HepG2 (cell line): ENCODE measurements around the gene SYT13. TPM values are rescaled to one million over a fixed set of nuclear protein-coding genes. Genes with fewer than 3 reads are reported as not detected.

Experiments
- AHR ChIP-seq: IDR thresholded peaks from 2 replicates; pipeline ENCODE4 v1.6.1; 2018; ENCODE audit warnings: missing genetic modification reagents, missing compliant biosample characterization
- AKNA ChIP-seq: sonication (generic); formaldehyde crosslinking; IDR thresholded peaks from 2 replicates; pipeline ENCODE4 v1.4.0; 2020; ENCODE audit warnings: missing genetic modification reagents, borderline replicate concordance
- BATF2 ChIP-seq: sonication (generic); formaldehyde crosslinking; IDR thresholded peaks from 2 replicates; pipeline ENCODE4 v1.8.0; 2022; ENCODE audit warnings: mild to moderate bottlenecking, missing genetic modification reagents, moderate library complexity
- FOSL2 ChIP-seq: sonication (generic); formaldehyde crosslinking; IDR thresholded peaks from 2 replicates; pipeline ENCODE4 v1.4.0; 2020; ENCODE audit warnings: missing genetic modification reagents
- ISL2 ChIP-seq: sonication (generic); formaldehyde crosslinking; IDR thresholded peaks from 2 replicates; pipeline ENCODE4 v1.5.0; 2020; ENCODE audit warnings: missing genetic modification reagents
- KDM1A ChIP-seq: IDR thresholded peaks from 2 replicates; pipeline ENCODE4 v1.6.1; 2016; ENCODE audit warnings: missing compliant biosample characterization
- LRRFIP1 ChIP-seq: sonication (generic); formaldehyde crosslinking; conservative IDR thresholded peaks from 2 replicates; pipeline ENCODE4 v1.4.0; 2020; ENCODE audit warnings: missing genetic modification reagents
- MAFK ChIP-seq, 2 experiments: IDR thresholded peaks in 1 of 2; conservative IDR thresholded peaks in 1 of 2; 2 replicates each; pipeline ENCODE4 v1.6.1; 2011; ENCODE audit warnings: improper control_type of control experiment in 2 of 2, low read length in 2 of 2
- MXD4 ChIP-seq: IDR thresholded peaks from 2 replicates; pipeline ENCODE4 v1.6.1; 2016; ENCODE audit warnings: mild to moderate bottlenecking, missing biosample characterization, missing genetic modification reagents
- NRL ChIP-seq: sonication (generic); formaldehyde crosslinking; IDR thresholded peaks from 2 replicates; pipeline ENCODE4 v1.5.0; 2020; ENCODE audit warnings: missing genetic modification reagents, mild to moderate bottlenecking, moderate library complexity, borderline replicate concordance
- RFX3 ChIP-seq: IDR thresholded peaks from 2 replicates; pipeline ENCODE4 v1.6.1; 2016; ENCODE audit warnings: missing biosample characterization, missing genetic modification reagents
- THYN1 ChIP-seq: sonication (generic); formaldehyde crosslinking; IDR thresholded peaks from 2 replicates; pipeline ENCODE4 v1.8.1; 2023; ENCODE audit warnings: low read depth, mild to moderate bottlenecking, moderate library complexity, missing genetic modification reagents, borderline replicate concordance
- ZBTB1 ChIP-seq: sonication (generic); formaldehyde crosslinking; IDR thresholded peaks from 2 replicates; pipeline ENCODE4 v1.4.0; 2020; ENCODE audit warnings: missing genetic modification reagents, borderline replicate concordance
- ZNF687 ChIP-seq: sonication (generic); formaldehyde crosslinking; IDR thresholded peaks from 2 replicates; pipeline ENCODE4 v1.5.1; 2020; ENCODE audit warnings: mild to moderate bottlenecking, missing genetic modification reagents, moderate library complexity
- ZNF724P ChIP-seq: sonication (generic); formaldehyde crosslinking; IDR thresholded peaks from 2 replicates; pipeline ENCODE4 v1.8.0; 2022; ENCODE audit warnings: missing genetic modification reagents, borderline replicate concordance
- ZNF777 ChIP-seq: sonication (generic); formaldehyde crosslinking; IDR thresholded peaks from 2 replicates; pipeline ENCODE4 v1.4.0; 2020; ENCODE audit warnings: missing genetic modification reagents
- ZNF788 ChIP-seq: sonication (generic); formaldehyde crosslinking; IDR thresholded peaks from 2 replicates; pipeline ENCODE4 v1.5.0; 2020; ENCODE audit warnings: mild to moderate bottlenecking, missing genetic modification reagents, borderline replicate concordance
- polyA plus RNA-seq, 8 experiments: library from polyadenylated mRNA; depleted of rRNA in 3 of 8; stranded (reverse) in 7 of 8; unstranded in 1 of 8; fragments of >200 nt; fragmentation: Illumina TruSeq in 4 of 8; extraction: Trizol in 4 of 8; gene quantifications; 2 replicates each; pipeline versions ENCODE4 v1.2.1 to v1.2.3, GENCODE V29; 2011 to 2016; ENCODE audit warnings: low read depth in 4 of 8, missing spikeins in 1 of 8, mixed read lengths in 1 of 8; ENCODE audit not compliant: insufficient read depth in 1 of 8
- total RNA-seq, 5 experiments: library from RNA; depleted of rRNA; stranded (reverse); fragments of >200 nt; fragmentation: Illumina TruSeq; extraction: Trizol; gene quantifications; 2 replicates each; pipeline ENCODE4 v1.2.3, GENCODE V29; 2016; ENCODE audit warnings: low read depth in 1 of 5

Gene SYT13
- total and polyA plus RNA-seq, 2 of the 13 experiments (the other 11 are each of a cell fraction or from before 2014, with no cell fraction given) = 0.02 to 0.13 TPM

DNA sequence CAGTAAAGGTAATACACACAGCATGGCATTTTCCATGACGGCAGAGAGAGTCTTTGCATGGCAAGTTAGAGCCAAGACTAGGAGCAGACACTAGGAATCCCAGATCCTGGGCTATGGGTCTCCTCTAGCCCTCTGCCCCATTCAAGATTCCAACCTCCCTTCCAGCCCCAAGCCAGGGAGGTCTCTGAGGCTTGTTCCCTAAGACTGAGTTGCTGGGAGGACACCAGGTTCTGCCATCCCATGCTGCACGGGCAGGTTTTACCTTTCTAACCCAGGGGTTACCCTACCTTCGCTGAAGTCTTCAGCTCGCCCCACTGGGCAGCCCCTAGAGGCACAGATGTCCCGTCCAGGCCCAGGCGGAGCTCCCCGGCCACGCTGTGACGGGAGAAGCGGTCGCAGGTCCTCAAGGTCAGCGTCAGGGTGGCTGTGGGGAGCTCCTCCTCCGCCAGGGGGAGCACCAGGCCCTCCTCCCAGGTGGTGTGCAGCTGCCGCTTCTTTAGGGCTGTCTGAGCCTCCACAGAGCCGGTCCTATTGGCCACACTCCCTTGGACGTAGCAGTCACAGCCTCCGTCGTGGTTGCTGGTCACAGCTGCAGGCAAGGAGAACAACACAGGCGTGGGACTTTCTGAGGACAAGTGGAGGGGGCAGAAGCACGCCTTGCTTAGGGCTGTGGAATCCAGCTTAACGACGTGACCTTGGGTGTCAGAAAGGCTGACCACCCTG, 33.8 kb downstream of the SYT13 start (continued):
- TF ChIP-seq LRRFIP1 (CRISPR knock-in tag) = no peak
- peak; percentile 48; the same call in 1 of the 2 replicates for TF ChIP-seq NRL (CRISPR knock-in tag)
- peak; percentile 44; the same call in 1 of the 2 replicates for TF ChIP-seq AHR (CRISPR knock-in tag)
- 0 out of 2 replicates have a peak, but pooled peaks have one; percentile 45 for TF ChIP-seq ZNF788 (CRISPR knock-in tag)
- TF ChIP-seq MXD4 (CRISPR knock-in tag) = 0 out of 2 replicates have a peak, but pooled peaks have one; percentile 21
- no peak for TF ChIP-seq RFX3
- TF ChIP-seq KDM1A (CRISPR knock-in tag) = no peak
- TF ChIP-seq ZNF777 (CRISPR knock-in tag) = no peak
- TF ChIP-seq FOSL2 (CRISPR knock-in tag) = 0 out of 2 replicates have a peak, but pooled peaks have one; percentile 17
- TF ChIP-seq ZBTB1 = no peak
- TF ChIP-seq ZNF724P (CRISPR knock-in tag) = no peak
- TF ChIP-seq ZNF687 (CRISPR knock-in tag) = peak; percentile 35
- TF ChIP-seq AKNA (CRISPR knock-in tag) = no peak
- TF ChIP-seq ISL2 (CRISPR knock-in tag) = no peak
- TF ChIP-seq BATF2 (CRISPR knock-in tag) = no peak
- no peak for TF ChIP-seq THYN1 (CRISPR knock-in tag)
- no peak for TF ChIP-seq MAFK (conservative IDR thresholded peaks at IDR 0.05 in 1 of 2, IDR thresholded peaks at IDR 0.05 in 1 of 2; ENCODE audit: low read length in 2 of 2)
